Liver (tissue), 9 donors: ENCODE data around the gene MDC1. TPM values are rescaled to one million over a fixed set of nuclear protein-coding genes. Genes with fewer than 3 reads are reported as not detected.

Source experiments
- DNase-seq: peaks from one replicate; pipeline ENCODE4 v3.0.0-alpha.2; 2017; ENCODE audit warnings: low spot score
- H3K27ac ChIP-seq, 2 donors: one replicate each; pipeline ENCODE4 v1.7.0; 2013; ENCODE audit warnings: inconsistent platforms in 2 of 2, low read length in 2 of 2, control low read depth in 1 of 2, low read depth in 1 of 2, mild to moderate bottlenecking in 1 of 2
- H3K27me3 ChIP-seq, 4 donors: one replicate each; pipeline versions ENCODE4 v1.6.1 to v1.7.0; 2013; ENCODE audit warnings: low read length in 3 of 4, inconsistent platforms in 1 of 4, mild to moderate bottlenecking in 1 of 4, moderate library complexity in 1 of 4; ENCODE audit not compliant: control insufficient read depth in 4 of 4, insufficient read depth in 4 of 4
- H3K36me3 ChIP-seq, 4 donors: one replicate each; pipeline versions ENCODE4 v1.6.1 to v1.7.0; 2013; ENCODE audit warnings: low read length in 3 of 4, mild to moderate bottlenecking in 3 of 4, low read depth in 1 of 4, moderate library complexity in 1 of 4; ENCODE audit not compliant: control insufficient read depth in 4 of 4, insufficient read depth in 3 of 4
- H3K4me1 ChIP-seq, 4 donors: one replicate each; pipeline versions ENCODE4 v1.6.1 to v1.7.0; 2013; ENCODE audit warnings: low read length in 3 of 4, mild to moderate bottlenecking in 3 of 4, moderate library complexity in 1 of 4; ENCODE audit not compliant: control insufficient read depth in 4 of 4, insufficient read depth in 4 of 4
- H3K4me3 ChIP-seq, 3 donors: one replicate each; pipeline versions ENCODE4 v1.6.1 to v1.7.0; 2013; ENCODE audit warnings: low read length in 3 of 3, control low read depth in 1 of 3, low read depth in 1 of 3, mild to moderate bottlenecking in 1 of 3
- H3K9ac ChIP-seq, 2 donors: one replicate each; pipeline ENCODE4 v1.7.0; 2013; ENCODE audit warnings: low read length in 2 of 2, mild to moderate bottlenecking in 2 of 2, moderate library complexity in 2 of 2, control low read depth in 1 of 2, low read depth in 1 of 2
- H3K9me3 ChIP-seq, 4 donors: one replicate each; pipeline versions ENCODE4 v1.6.1 to v1.7.0; 2013; ENCODE audit warnings: low read length in 3 of 4; ENCODE audit not compliant: control insufficient read depth in 4 of 4
- EGR1 ChIP-seq, 2 donors: IDR thresholded peaks; 2 replicates each; pipeline ENCODE4 v1.6.1; 2016 to 2018; ENCODE audit warnings: antibody characterized with exemption in 2 of 2, low read depth in 2 of 2
- FOXA1 ChIP-seq: IDR thresholded peaks from 2 replicates; pipeline ENCODE4 v1.6.1; 2016; ENCODE audit warnings: antibody characterized with exemption
- FOXA2 ChIP-seq: IDR thresholded peaks from 2 replicates; pipeline ENCODE4 v1.6.1; 2016; ENCODE audit warnings: antibody characterized with exemption
- GABPA ChIP-seq, 2 donors: IDR thresholded peaks in 1 of 2; conservative IDR thresholded peaks in 1 of 2; 2 replicates each; pipeline ENCODE4 v1.6.1; 2016; ENCODE audit warnings: antibody characterized with exemption in 2 of 2, mild to moderate bottlenecking in 1 of 2, moderate library complexity in 1 of 2
- HNF4A ChIP-seq, 2 donors: conservative IDR thresholded peaks; 2 replicates each; pipeline ENCODE4 v1.6.1; 2016; ENCODE audit warnings: antibody characterized with exemption in 2 of 2, mild to moderate bottlenecking in 2 of 2
- HNF4G ChIP-seq: IDR thresholded peaks from 2 replicates; pipeline ENCODE4 v1.6.1; 2016; ENCODE audit warnings: antibody characterized with exemption
- JUND ChIP-seq, 2 donors: IDR thresholded peaks; 2 replicates each; pipeline ENCODE4 v1.6.1; 2016; ENCODE audit warnings: antibody characterized with exemption in 2 of 2
- NR2F2 ChIP-seq: IDR thresholded peaks from 2 replicates; pipeline ENCODE4 v1.6.1; 2016; ENCODE audit warnings: antibody characterized with exemption
- RAD21 ChIP-seq, 2 donors: IDR thresholded peaks; 2 replicates each; pipeline ENCODE4 v1.6.1; 2016; ENCODE audit warnings: antibody characterized with exemption in 2 of 2, mild to moderate bottlenecking in 2 of 2
- RXRA ChIP-seq, 2 donors: IDR thresholded peaks; 2 replicates each; pipeline ENCODE4 v1.6.1; 2017 to 2018; ENCODE audit warnings: antibody characterized with exemption in 2 of 2, mild to moderate bottlenecking in 1 of 2
- SP1 ChIP-seq: IDR thresholded peaks from 2 replicates; pipeline ENCODE4 v1.6.1; 2018; ENCODE audit warnings: antibody characterized with exemption, mild to moderate bottlenecking
- TAF1 ChIP-seq: conservative IDR thresholded peaks from 2 replicates; pipeline ENCODE4 v1.6.1; 2016; ENCODE audit warnings: antibody characterized with exemption, mild to moderate bottlenecking
- YY1 ChIP-seq: IDR thresholded peaks from 2 replicates; pipeline ENCODE4 v1.6.1; 2016; ENCODE audit warnings: antibody characterized with exemption, mild to moderate bottlenecking
- WGBS: extraction: QIAGEN DNeasy Blood & Tissue Kit; methylation state at CpG from one replicate; pipeline ENCODE4 v1.1.7; 2013; 5-methylcytosine and 5-hydroxymethylcytosine counted together
- polyA plus RNA-seq, 2 donors: library from polyadenylated mRNA; stranded (reverse) in 1 of 2; unstranded in 1 of 2; fragments of 200-250 nt in 1 of 2; fragments of >200 nt in 1 of 2; fragmentation: Nextera tagmentation in 1 of 2; extraction: Ambion mirVana in 1 of 2; gene quantifications; one replicate each; pipeline versions ENCODE4 v1.2.1 to v1.2.3, GENCODE V29; 2013 to 2015
- total RNA-seq, 2 donors: library from RNA; depleted of rRNA; stranded (reverse); fragments of >200 nt; gene quantifications; one replicate each; pipeline ENCODE4 v1.2.3, GENCODE V29; 2014
- TF ChIP-seq, protein P1 (sequence below): fragments of 150-350 bp; IDR thresholded peaks from 2 replicates; pipeline ENCODE4 v1.5.1; 2017; ENCODE audit warnings: improper control_type of control experiment, low read depth, low read length; ENCODE audit not compliant: missing input control
- TF ChIP-seq, protein P2 (sequence below): IDR thresholded peaks from 2 replicates; pipeline ENCODE4 v1.6.1; 2016; ENCODE audit warnings: antibody characterized with exemption
- TF ChIP-seq, protein P3 (sequence below): IDR thresholded peaks from 2 replicates; pipeline ENCODE4 v1.6.1; 2016; ENCODE audit warnings: antibody characterized with exemption
- TF ChIP-seq, protein P4 (sequence below): IDR thresholded peaks from 2 replicates; pipeline ENCODE4 v1.6.1; 2016; ENCODE audit warnings: antibody characterized with exemption
- TF ChIP-seq, protein P5 (sequence below): IDR thresholded peaks from 2 replicates; pipeline ENCODE4 v1.6.1; 2016; ENCODE audit warnings: antibody characterized with exemption, mild to moderate bottlenecking
- donor health status: healthy.
- donor health status: healthy.
- donor health status: healthy.
- donor health status: healthy.
- donor health status: healthy.

The MDC1 gene
- total and polyA plus RNA-seq, 4 donors, result 5.9 to 15.5 (median 8.4) TPM

DNA sequence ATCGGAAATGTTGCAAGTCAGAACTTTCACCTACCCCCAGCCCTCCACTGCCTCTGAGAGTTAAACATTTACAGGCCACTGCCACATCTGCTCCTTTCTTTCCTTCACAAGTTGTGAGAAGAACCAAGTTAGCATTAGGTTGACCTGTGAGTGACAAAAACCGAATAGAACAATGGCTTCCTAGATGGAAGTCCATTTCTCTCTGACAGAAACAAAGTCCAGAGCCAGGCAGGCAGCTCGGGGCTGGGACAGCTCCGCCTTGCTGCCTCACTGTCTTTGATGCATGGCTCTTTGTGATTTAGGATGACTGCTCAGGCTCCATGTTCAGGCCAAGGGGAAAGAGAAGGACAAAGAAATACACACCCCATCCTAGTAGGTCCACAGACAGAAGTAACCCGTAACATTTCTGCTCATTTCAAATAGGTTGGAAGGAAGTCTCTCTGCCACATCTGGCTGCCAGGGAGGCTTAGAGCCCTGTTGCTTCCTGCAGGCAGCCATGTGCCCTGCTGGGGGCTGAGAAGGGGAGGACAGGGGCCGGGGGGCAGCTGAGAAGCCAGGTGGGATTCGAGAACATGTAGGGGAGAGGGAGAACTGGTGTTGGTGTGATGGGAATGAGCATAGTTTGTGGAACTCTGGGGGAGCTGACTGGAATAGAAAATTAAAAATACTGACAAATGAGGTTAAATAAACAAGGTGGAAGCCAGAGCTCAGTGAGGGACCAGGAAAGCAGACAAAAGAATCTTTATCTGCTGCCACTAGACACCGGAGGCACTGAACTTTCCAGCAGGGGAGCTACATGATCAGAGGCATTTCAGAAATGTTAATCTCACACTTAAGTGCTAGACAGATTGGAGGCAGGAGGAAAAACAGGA is 46.8 kb upstream of the MDC1 start:
- Histone ChIP-seq H3K9me3 (no peaks in the 10 kb centered on the region), H3K27me3 (no peaks in the 10 kb centered on the region), H3K27ac (peak overlapping the region; percentile 87 to 93), H3K4me3 (peak overlapping the region in 1 of 3 donors; percentile 5), H3K9ac (peak overlapping the region; percentile 8 to 19), H3K4me1 (peaks cover 2 to 26% (median 18%) of the 10 kb centered on the region in 4 donors), H3K36me3 (no peaks in the 10 kb centered on the region)
- 32% methylated on average over 8 of the region's 8 CpGs for WGBS
- peak in 1 of 2 donors; percentile 37 for TF ChIP-seq GABPA (IDR thresholded peaks at IDR 0.05 in 1 of 2, conservative IDR thresholded peaks at IDR 0.05 in 1 of 2)
- no peak for TF ChIP-seq NR2F2
- TF ChIP-seq HNF4G, result no peak
- peak; percentile 53 to 72 for TF ChIP-seq HNF4A (conservative IDR thresholded peaks at IDR 0.05)
- TF ChIP-seq RAD21 (IDR thresholded peaks at IDR 0.05), result peak; percentile 46 to 47
- TF ChIP-seq, protein P1, sequence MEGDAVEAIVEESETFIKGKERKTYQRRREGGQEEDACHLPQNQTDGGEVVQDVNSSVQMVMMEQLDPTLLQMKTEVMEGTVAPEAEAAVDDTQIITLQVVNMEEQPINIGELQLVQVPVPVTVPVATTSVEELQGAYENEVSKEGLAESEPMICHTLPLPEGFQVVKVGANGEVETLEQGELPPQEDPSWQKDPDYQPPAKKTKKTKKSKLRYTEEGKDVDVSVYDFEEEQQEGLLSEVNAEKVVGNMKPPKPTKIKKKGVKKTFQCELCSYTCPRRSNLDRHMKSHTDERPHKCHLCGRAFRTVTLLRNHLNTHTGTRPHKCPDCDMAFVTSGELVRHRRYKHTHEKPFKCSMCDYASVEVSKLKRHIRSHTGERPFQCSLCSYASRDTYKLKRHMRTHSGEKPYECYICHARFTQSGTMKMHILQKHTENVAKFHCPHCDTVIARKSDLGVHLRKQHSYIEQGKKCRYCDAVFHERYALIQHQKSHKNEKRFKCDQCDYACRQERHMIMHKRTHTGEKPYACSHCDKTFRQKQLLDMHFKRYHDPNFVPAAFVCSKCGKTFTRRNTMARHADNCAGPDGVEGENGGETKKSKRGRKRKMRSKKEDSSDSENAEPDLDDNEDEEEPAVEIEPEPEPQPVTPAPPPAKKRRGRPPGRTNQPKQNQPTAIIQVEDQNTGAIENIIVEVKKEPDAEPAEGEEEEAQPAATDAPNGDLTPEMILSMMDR, result no peak
- TF ChIP-seq, protein P2, sequence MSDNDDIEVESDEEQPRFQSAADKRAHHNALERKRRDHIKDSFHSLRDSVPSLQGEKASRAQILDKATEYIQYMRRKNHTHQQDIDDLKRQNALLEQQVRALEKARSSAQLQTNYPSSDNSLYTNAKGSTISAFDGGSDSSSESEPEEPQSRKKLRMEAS, result peak; percentile 63
- TF ChIP-seq FOXA2, result peak; percentile 79
- peak; percentile 95 for TF ChIP-seq YY1
- TF ChIP-seq, protein P3, sequence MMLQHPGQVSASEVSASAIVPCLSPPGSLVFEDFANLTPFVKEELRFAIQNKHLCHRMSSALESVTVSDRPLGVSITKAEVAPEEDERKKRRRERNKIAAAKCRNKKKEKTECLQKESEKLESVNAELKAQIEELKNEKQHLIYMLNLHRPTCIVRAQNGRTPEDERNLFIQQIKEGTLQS, result no peak
- no peak for TF ChIP-seq TAF1
- TF ChIP-seq, protein P4, sequence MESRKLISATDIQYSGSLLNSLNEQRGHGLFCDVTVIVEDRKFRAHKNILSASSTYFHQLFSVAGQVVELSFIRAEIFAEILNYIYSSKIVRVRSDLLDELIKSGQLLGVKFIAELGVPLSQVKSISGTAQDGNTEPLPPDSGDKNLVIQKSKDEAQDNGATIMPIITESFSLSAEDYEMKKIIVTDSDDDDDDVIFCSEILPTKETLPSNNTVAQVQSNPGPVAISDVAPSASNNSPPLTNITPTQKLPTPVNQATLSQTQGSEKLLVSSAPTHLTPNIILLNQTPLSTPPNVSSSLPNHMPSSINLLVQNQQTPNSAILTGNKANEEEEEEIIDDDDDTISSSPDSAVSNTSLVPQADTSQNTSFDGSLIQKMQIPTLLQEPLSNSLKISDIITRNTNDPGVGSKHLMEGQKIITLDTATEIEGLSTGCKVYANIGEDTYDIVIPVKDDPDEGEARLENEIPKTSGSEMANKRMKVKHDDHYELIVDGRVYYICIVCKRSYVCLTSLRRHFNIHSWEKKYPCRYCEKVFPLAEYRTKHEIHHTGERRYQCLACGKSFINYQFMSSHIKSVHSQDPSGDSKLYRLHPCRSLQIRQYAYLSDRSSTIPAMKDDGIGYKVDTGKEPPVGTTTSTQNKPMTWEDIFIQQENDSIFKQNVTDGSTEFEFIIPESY, result no peak
- TF ChIP-seq, protein P5, sequence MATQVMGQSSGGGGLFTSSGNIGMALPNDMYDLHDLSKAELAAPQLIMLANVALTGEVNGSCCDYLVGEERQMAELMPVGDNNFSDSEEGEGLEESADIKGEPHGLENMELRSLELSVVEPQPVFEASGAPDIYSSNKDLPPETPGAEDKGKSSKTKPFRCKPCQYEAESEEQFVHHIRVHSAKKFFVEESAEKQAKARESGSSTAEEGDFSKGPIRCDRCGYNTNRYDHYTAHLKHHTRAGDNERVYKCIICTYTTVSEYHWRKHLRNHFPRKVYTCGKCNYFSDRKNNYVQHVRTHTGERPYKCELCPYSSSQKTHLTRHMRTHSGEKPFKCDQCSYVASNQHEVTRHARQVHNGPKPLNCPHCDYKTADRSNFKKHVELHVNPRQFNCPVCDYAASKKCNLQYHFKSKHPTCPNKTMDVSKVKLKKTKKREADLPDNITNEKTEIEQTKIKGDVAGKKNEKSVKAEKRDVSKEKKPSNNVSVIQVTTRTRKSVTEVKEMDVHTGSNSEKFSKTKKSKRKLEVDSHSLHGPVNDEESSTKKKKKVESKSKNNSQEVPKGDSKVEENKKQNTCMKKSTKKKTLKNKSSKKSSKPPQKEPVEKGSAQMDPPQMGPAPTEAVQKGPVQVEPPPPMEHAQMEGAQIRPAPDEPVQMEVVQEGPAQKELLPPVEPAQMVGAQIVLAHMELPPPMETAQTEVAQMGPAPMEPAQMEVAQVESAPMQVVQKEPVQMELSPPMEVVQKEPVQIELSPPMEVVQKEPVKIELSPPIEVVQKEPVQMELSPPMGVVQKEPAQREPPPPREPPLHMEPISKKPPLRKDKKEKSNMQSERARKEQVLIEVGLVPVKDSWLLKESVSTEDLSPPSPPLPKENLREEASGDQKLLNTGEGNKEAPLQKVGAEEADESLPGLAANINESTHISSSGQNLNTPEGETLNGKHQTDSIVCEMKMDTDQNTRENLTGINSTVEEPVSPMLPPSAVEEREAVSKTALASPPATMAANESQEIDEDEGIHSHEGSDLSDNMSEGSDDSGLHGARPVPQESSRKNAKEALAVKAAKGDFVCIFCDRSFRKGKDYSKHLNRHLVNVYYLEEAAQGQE, result peak; percentile 79
- peak; percentile 96 for TF ChIP-seq SP1
- peak; percentile 79 to 83 for TF ChIP-seq RXRA (IDR thresholded peaks at IDR 0.05)
- TF ChIP-seq EGR1 (IDR thresholded peaks at IDR 0.05; ENCODE audit: low read depth in 2 of 2), result peak in 1 of 2 donors; percentile 74
- TF ChIP-seq FOXA1, result no peak
- TF ChIP-seq JUND (IDR thresholded peaks at IDR 0.05), result peak in 1 of 2 donors; percentile 45
- no peak for DNase-seq
